ENCODE results near the gene THSD7B. TPM values are rescaled to one million over a fixed set of nuclear protein-coding genes. Genes with fewer than 3 reads are reported as not detected.

The THSD7B gene
- total RNA-seq, 1 donor from 2014 or later = not detected

- Mint-ChIP-seq H3K36me3 (ENCODE audit: unreplicated experiment) (no peaks in the 10 kb centered on the region), H3K4me3 (ENCODE audit: unreplicated experiment) (no peak overlapping the region), H3K27ac (ENCODE audit: unreplicated experiment) (no peak overlapping the region), H3K27me3 (ENCODE audit: unreplicated experiment) (peaks cover 29% of the 10 kb centered on the region), H3K9me3 (ENCODE audit: unreplicated experiment) (no peaks in the 10 kb centered on the region), H3K4me1 (ENCODE audit: unreplicated experiment) (no peaks in the 10 kb centered on the region)
- TF ChIP-seq, protein P1, sequence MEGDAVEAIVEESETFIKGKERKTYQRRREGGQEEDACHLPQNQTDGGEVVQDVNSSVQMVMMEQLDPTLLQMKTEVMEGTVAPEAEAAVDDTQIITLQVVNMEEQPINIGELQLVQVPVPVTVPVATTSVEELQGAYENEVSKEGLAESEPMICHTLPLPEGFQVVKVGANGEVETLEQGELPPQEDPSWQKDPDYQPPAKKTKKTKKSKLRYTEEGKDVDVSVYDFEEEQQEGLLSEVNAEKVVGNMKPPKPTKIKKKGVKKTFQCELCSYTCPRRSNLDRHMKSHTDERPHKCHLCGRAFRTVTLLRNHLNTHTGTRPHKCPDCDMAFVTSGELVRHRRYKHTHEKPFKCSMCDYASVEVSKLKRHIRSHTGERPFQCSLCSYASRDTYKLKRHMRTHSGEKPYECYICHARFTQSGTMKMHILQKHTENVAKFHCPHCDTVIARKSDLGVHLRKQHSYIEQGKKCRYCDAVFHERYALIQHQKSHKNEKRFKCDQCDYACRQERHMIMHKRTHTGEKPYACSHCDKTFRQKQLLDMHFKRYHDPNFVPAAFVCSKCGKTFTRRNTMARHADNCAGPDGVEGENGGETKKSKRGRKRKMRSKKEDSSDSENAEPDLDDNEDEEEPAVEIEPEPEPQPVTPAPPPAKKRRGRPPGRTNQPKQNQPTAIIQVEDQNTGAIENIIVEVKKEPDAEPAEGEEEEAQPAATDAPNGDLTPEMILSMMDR (IDR thresholded peaks at IDR 0.05) = no peak
- DNase-seq (ENCODE audit: extremely low spot score, unreplicated experiment) = no peak
Measured at GRCh38 chr2:137021763-137022162, 256.4 kb downstream of the THSD7B start.

DNA sequence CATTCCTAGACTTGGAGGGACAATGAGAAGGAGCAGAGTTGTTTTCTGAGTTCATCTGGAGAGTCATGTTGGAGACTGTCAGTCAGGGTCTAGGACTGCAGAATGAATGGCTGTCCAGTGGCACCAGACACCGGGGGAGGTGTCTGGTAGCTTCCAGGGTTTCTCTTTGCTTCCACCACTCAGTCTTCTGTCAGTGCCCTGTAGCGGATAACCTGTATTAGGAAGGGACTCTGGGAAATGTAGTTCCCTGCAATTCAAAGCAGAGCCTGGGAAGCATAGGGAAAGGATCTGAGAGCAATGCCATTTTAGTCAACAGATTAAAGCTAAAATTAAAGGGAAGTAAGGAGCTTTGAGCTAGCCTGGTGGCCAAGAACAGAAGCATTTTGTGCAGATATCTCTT lies 257.9 kb downstream of the THSD7B start:
- Mint-ChIP-seq H3K4me3 (ENCODE audit: unreplicated experiment) (no peak overlapping the region), H3K9me3 (ENCODE audit: unreplicated experiment) (no peaks in the 10 kb centered on the region), H3K36me3 (ENCODE audit: unreplicated experiment) (no peaks in the 10 kb centered on the region), H3K4me1 (ENCODE audit: unreplicated experiment) (no peaks in the 10 kb centered on the region), H3K27me3 (ENCODE audit: unreplicated experiment) (peaks cover 23% of the 10 kb centered on the region), H3K27ac (ENCODE audit: unreplicated experiment) (no peak overlapping the region)
- TF ChIP-seq, protein P1 (IDR thresholded peaks at IDR 0.05) = no peak
- no peak for DNase-seq (ENCODE audit: extremely low spot score, unreplicated experiment)

GRCh38 chr2:137031731-137032130 lies 266.4 kb downstream of the THSD7B start:
- TF ChIP-seq, protein P1 (IDR thresholded peaks at IDR 0.05) = no peak
- no peak overlapping the region for H3K4me3 Mint-ChIP-seq (ENCODE audit: unreplicated experiment)

DNA sequence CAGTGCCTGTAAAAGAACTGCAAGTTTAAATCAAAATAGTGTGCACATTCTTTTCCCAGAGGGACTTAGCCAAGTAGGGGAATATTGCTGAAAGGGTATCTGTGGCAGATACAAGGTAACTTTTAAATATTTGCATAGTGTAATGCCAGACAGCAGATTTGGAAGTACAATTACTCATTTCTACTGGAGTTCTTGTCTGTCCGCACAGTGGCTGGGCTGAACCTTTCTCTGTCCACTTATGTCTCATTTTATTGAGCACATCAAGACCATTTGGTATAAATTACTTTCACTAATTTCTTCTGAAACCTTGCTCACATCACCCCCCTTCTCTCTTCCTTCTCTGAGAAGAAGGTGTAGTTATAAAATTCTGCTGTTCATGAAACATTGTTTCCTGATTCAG lies 271.3 kb downstream of the THSD7B start:
- TF ChIP-seq, protein P1 (IDR thresholded peaks at IDR 0.05) = no peak
- Mint-ChIP-seq H3K4me1 (ENCODE audit: unreplicated experiment) (no peaks in the 10 kb centered on the region), H3K4me3 (ENCODE audit: unreplicated experiment) (no peak overlapping the region), H3K27me3 (ENCODE audit: unreplicated experiment) (peaks cover 7% of the 10 kb centered on the region), H3K9me3 (ENCODE audit: unreplicated experiment) (no peaks in the 10 kb centered on the region), H3K27ac (ENCODE audit: unreplicated experiment) (no peak overlapping the region), H3K36me3 (ENCODE audit: unreplicated experiment) (no peaks in the 10 kb centered on the region)
- no peak for DNase-seq (ENCODE audit: extremely low spot score, unreplicated experiment)

More at GRCh38 chr2:137031731-137032130, 266.4 kb downstream of the THSD7B start:
- no peak overlapping the region for H3K27ac Mint-ChIP-seq (ENCODE audit: unreplicated experiment)
- no peaks in the 10 kb centered on the region for H3K36me3 Mint-ChIP-seq (ENCODE audit: unreplicated experiment)
- H3K4me1 Mint-ChIP-seq (ENCODE audit: unreplicated experiment) = no peaks in the 10 kb centered on the region
- no peaks in the 10 kb centered on the region for H3K27me3 Mint-ChIP-seq (ENCODE audit: unreplicated experiment)
- H3K9me3 Mint-ChIP-seq (ENCODE audit: unreplicated experiment) = no peaks in the 10 kb centered on the region
- DNase-seq (ENCODE audit: extremely low spot score, unreplicated experiment) = no peak

DNA sequence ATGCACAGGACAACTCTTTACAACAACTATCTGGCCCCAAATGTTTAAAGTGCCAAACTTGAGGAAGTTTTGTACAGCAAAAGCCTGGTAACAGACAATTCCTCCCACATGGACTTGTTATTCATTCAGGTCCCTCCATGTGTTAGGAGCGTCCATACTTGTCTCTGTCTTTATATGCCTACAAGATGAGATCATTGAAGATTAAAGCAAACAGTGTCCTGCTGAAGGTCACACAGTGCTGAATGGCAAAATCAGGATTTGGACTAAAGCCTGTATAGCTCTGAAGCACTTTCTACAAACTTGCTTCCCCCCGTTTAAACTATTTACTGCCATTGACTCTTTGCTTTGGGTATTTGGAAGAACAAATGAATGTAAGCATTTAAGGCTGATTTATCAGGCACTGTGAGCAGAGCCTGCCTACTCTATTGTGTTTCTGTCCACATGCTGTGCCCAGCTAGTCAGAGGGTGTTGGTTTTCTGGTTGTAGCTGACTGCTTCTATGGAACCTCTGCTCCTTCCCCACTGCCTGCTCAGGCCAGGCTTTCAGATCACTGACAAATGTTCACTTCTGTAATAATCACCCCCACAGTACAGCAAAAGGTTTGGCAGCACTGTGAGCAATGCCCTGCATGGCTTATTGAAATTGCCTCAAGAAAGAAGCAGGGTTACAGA lies 274.3 kb downstream of the THSD7B start:
- no peak overlapping the region for H3K4me3 Mint-ChIP-seq (ENCODE audit: unreplicated experiment)
- no peaks in the 10 kb centered on the region for H3K9me3 Mint-ChIP-seq (ENCODE audit: unreplicated experiment)
- no peak overlapping the region for H3K27ac Mint-ChIP-seq (ENCODE audit: unreplicated experiment)
- H3K4me1 Mint-ChIP-seq (ENCODE audit: unreplicated experiment) = no peaks in the 10 kb centered on the region
- H3K36me3 Mint-ChIP-seq (ENCODE audit: unreplicated experiment) = no peaks in the 10 kb centered on the region
- no peak for DNase-seq (ENCODE audit: extremely low spot score, unreplicated experiment)
- H3K27me3 Mint-ChIP-seq (ENCODE audit: unreplicated experiment) = peaks cover 28% of the 10 kb centered on the region
- TF ChIP-seq, protein P1 (IDR thresholded peaks at IDR 0.05) = no peak

All from osteocyte (in vitro differentiated cells).